SK-N-MC (cell line): Measurements from ENCODE around the gene MBD5.

ENCODE experiments used
- EZH2 ChIP-seq: fragments of 200-600 bp; sonication (generic); IDR thresholded peaks from one replicate; pipeline ENCODE4 v1.6.1; 2017; ENCODE audit warnings: antibody characterized with exemption
- POLR2AphosphoS5 ChIP-seq: IDR thresholded peaks from 2 replicates; pipeline ENCODE4 v1.6.1; 2012; ENCODE audit warnings: mild to moderate bottlenecking, low read depth, low read length, borderline replicate concordance

DNA sequence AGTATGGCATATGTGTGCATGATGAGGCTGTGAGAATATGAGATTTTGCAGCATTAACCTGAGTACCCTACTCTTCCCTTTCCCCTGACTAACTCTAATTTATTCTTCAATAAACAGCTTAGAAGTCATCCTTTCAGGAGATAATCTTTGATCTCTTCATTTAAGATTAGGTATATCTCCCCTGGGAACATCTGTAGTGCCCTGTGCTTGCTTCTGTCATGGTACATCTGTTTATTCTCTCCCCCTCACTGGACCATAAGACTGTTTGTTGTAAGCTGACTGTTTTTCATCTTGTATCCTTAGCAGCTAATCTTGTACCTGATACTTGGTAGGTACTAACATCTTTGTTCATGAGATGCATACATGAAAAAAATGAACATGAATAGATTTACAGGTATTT lies 83.1 kb downstream of the MBD5 start:
- TF ChIP-seq POLR2AphosphoS5 (no peak), EZH2 (no peak)
